Activated CD8-positive, alpha-beta T cell treated with anti-CD3 and anti-CD28 coated beads for 36 hours (primary cell): ENCODE data around the gene GNG3. TPM values are rescaled to one million over a fixed set of nuclear protein-coding genes. Genes with fewer than 3 reads are reported as not detected.
"Not testable (repeated sequence)": the region's sequence is repeated elsewhere in the genome, so short reads cannot be mapped to it uniquely, and the experiment has no call there.

Experiments used
- ATAC-seq: fragments of 200-7000 bp; cut with Tn5 transposase; one replicate; pipeline ENCODE4 v1.10.0; 2021; ENCODE audit warnings: mild to moderate bottlenecking, moderate library complexity
- CTCF ChIA-PET: fragments of 350-600 bp; sonication (Branson Sonifier 250); formaldehyde crosslinking; loops from one replicate; lab custom pipeline; 2021; ENCODE audit warnings: antibody characterized with exemption; lab: Charles Lee
- POLR2A ChIA-PET: fragments of 350-600 bp; sonication (Branson Sonifier 250); formaldehyde crosslinking; loops from one replicate; lab custom pipeline; 2021; ENCODE audit warnings: antibody characterized with exemption; lab: Charles Lee
- DNase-seq: peaks from one replicate; pipeline ENCODE4 v3.0.0-alpha.2; 2020
- H3K27ac Mint-ChIP-seq: one replicate; pipeline ENCODE4 v1.8.0; 2021; ENCODE audit warnings: mild to moderate bottlenecking, mixed read lengths
- H3K27me3 Mint-ChIP-seq: one replicate; pipeline ENCODE4 v1.8.0; 2021; ENCODE audit warnings: mixed read lengths
- H3K36me3 Mint-ChIP-seq: one replicate; pipeline ENCODE4 v1.8.0; 2021; ENCODE audit warnings: low read depth, mixed read lengths
- H3K4me1 Mint-ChIP-seq: one replicate; pipeline ENCODE4 v1.8.0; 2021; ENCODE audit warnings: low read depth, mixed read lengths
- H3K4me3 Mint-ChIP-seq: one replicate; pipeline ENCODE4 v1.8.0; 2021; ENCODE audit warnings: mild to moderate bottlenecking, moderate library complexity, mixed read lengths
- H3K9me3 Mint-ChIP-seq: one replicate; pipeline ENCODE4 v1.8.0; 2021; ENCODE audit warnings: mixed read lengths
- intact Hi-C: fragments of 100-400 bp; cut with micrococcal nuclease; formaldehyde crosslinking; loops from one replicate; pipeline ENCODE4 v1.10.0; 2022
- total RNA-seq, 2 experiments: library from RNA; stranded (reverse); gene quantifications; one replicate each; pipeline ENCODE4 v1.2.3, GENCODE V29; 2021
- TF ChIP-seq, protein P1 (sequence below): fragments of 200-600 bp; IDR thresholded peaks from one replicate; pipeline ENCODE4 v1.8.0; 2022; ENCODE audit warnings: antibody characterized with exemption, mild to moderate bottlenecking

GNG3 gene
- total RNA-seq, 2 experiments from 2014 or later: not detected

DNA sequence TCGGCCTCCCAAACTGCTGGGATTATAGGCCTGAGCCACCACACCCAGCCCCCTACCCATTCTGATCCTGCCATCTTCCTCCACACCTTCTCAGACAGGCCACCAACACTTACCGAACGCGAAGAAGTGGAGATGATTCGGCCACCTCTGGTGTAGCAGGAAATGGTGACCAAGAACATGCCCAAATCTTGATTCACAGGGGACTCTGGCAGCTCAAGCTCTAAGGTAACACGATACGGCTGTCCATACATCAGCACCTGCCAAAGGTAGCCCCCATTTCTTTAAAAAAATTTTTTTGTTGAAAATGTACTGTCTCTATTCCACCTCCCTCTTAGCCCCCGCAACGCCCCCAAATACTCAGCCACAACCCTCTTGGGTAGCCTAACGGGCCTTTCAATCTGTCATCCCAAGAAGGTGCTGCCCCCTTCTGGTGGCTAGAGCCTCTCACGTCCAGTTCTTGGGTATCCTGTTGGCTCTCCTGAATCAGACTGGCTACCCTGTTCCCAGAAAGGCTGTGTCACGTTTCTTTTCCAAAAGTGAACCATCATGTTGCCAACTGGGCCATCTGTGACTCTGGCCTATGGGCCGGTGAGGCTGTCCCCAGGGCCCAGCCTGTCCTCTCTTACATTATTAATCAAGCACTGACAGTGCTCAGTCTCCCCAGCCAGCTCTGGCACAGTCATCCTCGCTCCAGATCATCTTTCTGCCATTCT is 12.9 kb upstream of the GNG3 start:
- H3K27ac Mint-ChIP-seq: no peak overlapping the region

DNA sequence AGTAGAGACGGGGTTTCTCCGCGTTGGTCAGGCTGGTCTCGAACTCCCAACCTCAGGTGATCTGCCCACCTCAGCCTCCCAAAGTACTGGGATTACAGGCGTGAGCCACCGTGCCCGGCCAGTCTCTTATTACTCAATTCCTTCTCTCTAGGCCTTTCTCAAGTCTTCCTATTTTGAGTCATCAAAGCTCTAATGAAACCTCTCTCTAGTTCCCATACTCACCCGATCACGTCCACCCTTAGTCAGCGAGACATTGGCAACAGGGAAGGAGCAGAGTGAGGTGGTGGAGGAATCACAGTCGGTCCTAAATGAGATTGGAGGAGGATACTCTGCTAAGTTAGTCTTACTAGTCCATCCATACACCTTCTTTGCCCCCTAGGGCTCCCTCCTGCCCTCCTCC is 5.2 kb upstream of the GNG3 start:
- no peak overlapping the region for H3K27ac Mint-ChIP-seq

More for the DNA sequence above, 12.9 kb upstream of the GNG3 start:
- ATAC-seq (peak; percentile 84), DNase-seq (peak; percentile 87)
- POLR2A ChIA-PET: interaction anchor here (0.8 to 2.5 kb wide), 7 partner anchors 11 to 102 kb away, joined by 3 to 9 read pairs (median 4); partner anchors contain the start of genes C11orf98, CSKMT and TMEM223
- no peaks in the 10 kb centered on the region for H3K27me3 Mint-ChIP-seq
- H3K4me3 Mint-ChIP-seq: no peak overlapping the region
- intact Hi-C loops: no loop called here
- TF ChIP-seq, protein P1, sequence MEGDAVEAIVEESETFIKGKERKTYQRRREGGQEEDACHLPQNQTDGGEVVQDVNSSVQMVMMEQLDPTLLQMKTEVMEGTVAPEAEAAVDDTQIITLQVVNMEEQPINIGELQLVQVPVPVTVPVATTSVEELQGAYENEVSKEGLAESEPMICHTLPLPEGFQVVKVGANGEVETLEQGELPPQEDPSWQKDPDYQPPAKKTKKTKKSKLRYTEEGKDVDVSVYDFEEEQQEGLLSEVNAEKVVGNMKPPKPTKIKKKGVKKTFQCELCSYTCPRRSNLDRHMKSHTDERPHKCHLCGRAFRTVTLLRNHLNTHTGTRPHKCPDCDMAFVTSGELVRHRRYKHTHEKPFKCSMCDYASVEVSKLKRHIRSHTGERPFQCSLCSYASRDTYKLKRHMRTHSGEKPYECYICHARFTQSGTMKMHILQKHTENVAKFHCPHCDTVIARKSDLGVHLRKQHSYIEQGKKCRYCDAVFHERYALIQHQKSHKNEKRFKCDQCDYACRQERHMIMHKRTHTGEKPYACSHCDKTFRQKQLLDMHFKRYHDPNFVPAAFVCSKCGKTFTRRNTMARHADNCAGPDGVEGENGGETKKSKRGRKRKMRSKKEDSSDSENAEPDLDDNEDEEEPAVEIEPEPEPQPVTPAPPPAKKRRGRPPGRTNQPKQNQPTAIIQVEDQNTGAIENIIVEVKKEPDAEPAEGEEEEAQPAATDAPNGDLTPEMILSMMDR: peak; percentile 92
- CTCF ChIA-PET: interaction anchor here (0.5 to 6.9 kb wide), 50 partner anchors 9 to 321 kb away, joined by 3 to 79 read pairs (median 4); partner anchors contain the start of genes B3GAT3, C11orf98, CSKMT and GANAB
- H3K9me3 Mint-ChIP-seq: no peaks in the 10 kb centered on the region
- H3K4me1 Mint-ChIP-seq: peaks cover 7% of the 10 kb centered on the region
- H3K36me3 Mint-ChIP-seq: peaks cover 28% of the 10 kb centered on the region

DNA sequence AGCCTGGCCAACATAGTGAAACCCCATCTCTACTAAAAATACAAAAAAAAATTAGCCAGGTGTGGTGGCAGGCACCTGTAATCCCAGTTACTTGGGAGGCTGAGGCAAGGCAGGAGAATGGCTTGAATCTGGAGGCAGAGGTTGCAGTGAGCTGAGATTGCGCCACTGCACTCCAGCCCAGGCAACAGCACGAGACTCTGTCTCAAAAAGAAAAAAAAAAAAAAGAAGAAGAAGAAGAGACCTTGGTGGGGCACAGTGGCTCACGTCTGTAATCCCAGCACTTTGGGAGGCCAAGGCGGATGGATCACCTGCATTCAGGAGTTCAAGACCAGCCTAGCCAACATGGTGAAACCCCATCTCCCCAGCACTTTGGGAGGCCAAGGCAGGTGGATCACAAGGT is 3.6 kb upstream of the GNG3 start:
- H3K4me3 Mint-ChIP-seq, intact Hi-C loops, H3K27me3 Mint-ChIP-seq, H3K9me3 Mint-ChIP-seq, DNase-seq, ATAC-seq, H3K27ac Mint-ChIP-seq: not testable (repeated sequence)
- POLR2A ChIA-PET: interaction anchor here (1.4 to 1.8 kb wide), 2 partner anchors 40 to 137 kb away, joined by 4 to 5 read pairs; partner anchors contain the start of gene C11orf98
- CTCF ChIA-PET: interaction anchor here (0.6 to 2.5 kb wide), 2 partner anchors 10 to 24 kb away, joined by 3 to 16 read pairs; no protein-coding TSS in a partner anchor
- H3K36me3 Mint-ChIP-seq: peaks cover 32% of the 10 kb centered on the region
- peaks cover 32% of the 10 kb centered on the region for H3K4me1 Mint-ChIP-seq

More for the DNA sequence above, 5.2 kb upstream of the GNG3 start:
- H3K9me3 Mint-ChIP-seq: no peaks in the 10 kb centered on the region
- intact Hi-C loops: no loop called here
- ChIA-PET CTCF (interaction anchor here (1.1 to 2.5 kb wide), 4 partner anchors 8 to 278 kb away, joined by 3 to 16 read pairs (median 4); partner anchors contain the start of gene TTC9C), POLR2A (interaction anchor here (0.7 to 1.8 kb wide), 3 partner anchors 12 to 38 kb away, joined by 3 to 5 read pairs (median 3); partner anchors contain the start of gene C11orf98)
- no peaks in the 10 kb centered on the region for H3K27me3 Mint-ChIP-seq
- peaks cover 17% of the 10 kb centered on the region for H3K4me1 Mint-ChIP-seq
- no peak for ATAC-seq
- TF ChIP-seq, protein P1: no peak
- no peak overlapping the region for H3K4me3 Mint-ChIP-seq
- H3K36me3 Mint-ChIP-seq: peaks cover 24% of the 10 kb centered on the region
- DNase-seq: no peak

DNA sequence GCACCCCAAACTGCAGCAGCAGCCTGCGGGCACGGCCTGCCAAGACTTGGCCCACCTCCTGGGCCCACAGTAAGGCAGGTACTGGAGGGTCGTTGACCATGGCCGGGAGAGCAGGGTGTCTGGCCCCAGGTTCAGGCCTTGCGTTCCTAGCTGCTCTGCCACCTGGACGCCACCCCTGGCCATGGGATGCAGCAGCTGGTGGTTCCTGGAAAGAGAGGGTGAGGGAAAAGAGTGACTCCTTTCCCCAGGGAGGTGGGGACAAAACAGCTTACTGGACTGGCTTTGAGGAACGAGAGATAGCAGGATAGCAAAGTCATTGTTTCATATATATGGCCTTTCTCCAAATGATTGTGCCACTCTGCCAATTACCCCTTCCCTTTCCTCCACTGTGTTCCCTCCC is 2.1 kb upstream of the GNG3 start:
- ATAC-seq (no peak), DNase-seq (no peak)
- Mint-ChIP-seq H3K9me3 (no peaks in the 10 kb centered on the region), H3K27me3 (no peaks in the 10 kb centered on the region), H3K4me1 (peaks cover 39% of the 10 kb centered on the region), H3K4me3 (peak overlapping the region; percentile 84), H3K27ac (peak overlapping the region; percentile 77), H3K36me3 (peaks cover 39% of the 10 kb centered on the region)
- CTCF ChIA-PET: interaction anchor here (0.9 to 2.9 kb wide), 7 partner anchors 11 to 281 kb away, joined by 3 to 12 read pairs (median 7); partner anchors contain the start of genes C11orf98, CSKMT and TMEM179B
- intact Hi-C loops: no loop called here
- POLR2A ChIA-PET: interaction anchor here (0.7 to 6.3 kb wide), 14 partner anchors 8 to 176 kb away, joined by 3 to 41 read pairs (median 4); partner anchors contain the start of genes LBHD1, SLC3A2, TMEM223 and TUT1
- TF ChIP-seq, protein P1: no peak
